Placental epithelial cell (primary cell): Measurements from ENCODE around the gene EXOC7. TPM values are rescaled to one million over a fixed set of nuclear protein-coding genes. Genes with fewer than 3 reads are reported as not detected.

Experiments used
- small RNA-seq: library from RNA; depleted of rRNA; stranded (forward); fragments of <200 nt; gene quantifications from one replicate; pipeline ENCODE3, GENCODE V24; 2012
- total RNA-seq: library from RNA; depleted of rRNA; stranded (reverse); fragments of >200 nt; gene quantifications from 2 replicates; pipeline ENCODE4 v1.2.3, GENCODE V29; 2012

Gene EXOC7, protein sequence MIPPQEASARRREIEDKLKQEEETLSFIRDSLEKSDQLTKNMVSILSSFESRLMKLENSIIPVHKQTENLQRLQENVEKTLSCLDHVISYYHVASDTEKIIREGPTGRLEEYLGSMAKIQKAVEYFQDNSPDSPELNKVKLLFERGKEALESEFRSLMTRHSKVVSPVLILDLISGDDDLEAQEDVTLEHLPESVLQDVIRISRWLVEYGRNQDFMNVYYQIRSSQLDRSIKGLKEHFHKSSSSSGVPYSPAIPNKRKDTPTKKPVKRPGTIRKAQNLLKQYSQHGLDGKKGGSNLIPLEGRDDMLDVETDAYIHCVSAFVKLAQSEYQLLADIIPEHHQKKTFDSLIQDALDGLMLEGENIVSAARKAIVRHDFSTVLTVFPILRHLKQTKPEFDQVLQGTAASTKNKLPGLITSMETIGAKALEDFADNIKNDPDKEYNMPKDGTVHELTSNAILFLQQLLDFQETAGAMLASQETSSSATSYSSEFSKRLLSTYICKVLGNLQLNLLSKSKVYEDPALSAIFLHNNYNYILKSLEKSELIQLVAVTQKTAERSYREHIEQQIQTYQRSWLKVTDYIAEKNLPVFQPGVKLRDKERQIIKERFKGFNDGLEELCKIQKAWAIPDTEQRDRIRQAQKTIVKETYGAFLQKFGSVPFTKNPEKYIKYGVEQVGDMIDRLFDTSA
- total RNA-seq = 99.7 and 118 TPM in 2 replicates

DNA sequence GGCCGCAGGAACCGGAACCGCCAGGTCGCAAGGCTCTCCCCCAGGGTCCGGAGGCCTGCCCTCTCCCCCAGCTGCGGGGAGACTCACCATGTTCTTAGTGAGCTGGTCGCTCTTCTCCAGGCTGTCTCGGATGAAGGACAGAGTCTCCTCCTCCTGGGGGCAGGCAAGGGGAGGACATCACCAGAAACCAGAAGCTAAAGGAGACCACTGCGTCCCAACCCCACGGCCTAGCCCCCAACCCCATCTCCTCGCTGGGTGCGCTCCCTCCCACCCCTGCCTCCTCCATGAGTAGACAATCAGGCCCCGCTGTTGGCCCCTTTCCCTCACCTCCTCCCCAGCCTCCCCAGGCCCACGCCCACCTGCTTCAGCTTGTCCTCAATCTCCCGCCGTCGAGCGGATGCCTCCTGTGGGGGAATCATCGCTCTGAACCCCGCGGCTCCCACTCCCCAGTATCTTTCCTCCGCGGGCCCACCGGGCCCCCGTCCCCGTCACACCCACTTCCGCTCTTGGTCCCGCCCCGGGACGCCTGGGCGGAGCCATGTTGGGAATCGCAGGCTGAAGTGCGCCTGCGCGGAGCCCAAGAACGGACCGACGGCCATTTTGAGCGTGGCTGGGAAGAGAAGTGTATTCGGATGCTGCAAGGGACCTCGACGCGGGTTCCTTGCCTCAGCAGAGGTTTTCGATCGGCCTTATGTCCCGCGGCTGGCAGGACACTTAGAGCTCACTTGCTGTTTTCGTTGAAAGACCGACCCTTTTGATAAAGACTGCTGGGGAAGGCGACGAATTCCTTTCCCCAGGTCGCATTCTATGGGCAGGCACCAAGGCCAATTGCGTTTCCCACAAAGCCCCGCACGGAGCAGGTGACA is at the start of gene EXOC7:
Gene EXOC7 (minus strand): TSS at position 514 of the 866 bp plus-strand sequence. CDS start 95 bp downstream, at position 419.

DNA sequence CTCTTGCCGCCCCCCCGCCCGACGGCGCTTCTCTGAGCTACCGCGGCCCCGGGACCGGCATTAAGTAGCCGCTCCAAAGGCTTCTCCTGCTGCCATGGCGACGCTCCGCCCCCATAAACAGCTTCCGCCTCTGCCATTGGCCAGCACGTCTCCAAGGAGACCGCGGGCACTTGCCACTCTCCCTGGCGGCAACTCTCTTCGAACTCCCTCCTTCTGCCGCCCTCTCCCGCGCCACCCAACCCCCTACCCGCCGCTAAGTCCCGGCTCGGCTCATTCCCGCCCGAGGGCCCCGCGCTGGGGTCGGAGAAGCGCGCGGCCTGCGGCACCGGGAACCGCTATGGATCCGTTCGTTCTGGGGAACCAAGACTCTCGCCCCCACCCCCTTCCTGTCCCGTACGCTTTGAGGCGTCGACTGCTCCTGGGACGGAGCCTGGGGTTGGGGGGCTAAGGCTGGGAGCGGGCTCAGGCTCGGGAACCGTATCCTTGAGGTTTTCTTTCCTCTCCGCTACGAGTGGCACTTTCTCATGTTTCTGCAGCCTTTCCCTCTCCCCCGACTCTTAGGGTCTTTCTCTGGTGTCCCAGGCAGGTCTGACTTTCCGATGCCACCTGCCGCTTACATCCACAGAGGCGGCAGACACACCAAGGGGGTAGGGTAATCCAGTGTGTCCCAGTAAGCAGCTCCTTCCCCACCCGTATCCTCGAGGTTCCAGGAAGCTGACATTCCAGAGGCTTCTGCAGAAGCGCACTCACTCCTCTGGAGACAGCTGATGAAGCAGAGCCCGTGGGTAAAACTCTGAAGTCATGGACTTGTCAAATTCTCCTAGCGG is 37.8 kb upstream of the EXOC7 start, which contains the start of gene FOXJ1:
Gene FOXJ1 (minus strand): TSS at position 34 of the 827 bp plus-strand sequence. CDS start 850 bp downstream, outside the sequence.

DNA sequence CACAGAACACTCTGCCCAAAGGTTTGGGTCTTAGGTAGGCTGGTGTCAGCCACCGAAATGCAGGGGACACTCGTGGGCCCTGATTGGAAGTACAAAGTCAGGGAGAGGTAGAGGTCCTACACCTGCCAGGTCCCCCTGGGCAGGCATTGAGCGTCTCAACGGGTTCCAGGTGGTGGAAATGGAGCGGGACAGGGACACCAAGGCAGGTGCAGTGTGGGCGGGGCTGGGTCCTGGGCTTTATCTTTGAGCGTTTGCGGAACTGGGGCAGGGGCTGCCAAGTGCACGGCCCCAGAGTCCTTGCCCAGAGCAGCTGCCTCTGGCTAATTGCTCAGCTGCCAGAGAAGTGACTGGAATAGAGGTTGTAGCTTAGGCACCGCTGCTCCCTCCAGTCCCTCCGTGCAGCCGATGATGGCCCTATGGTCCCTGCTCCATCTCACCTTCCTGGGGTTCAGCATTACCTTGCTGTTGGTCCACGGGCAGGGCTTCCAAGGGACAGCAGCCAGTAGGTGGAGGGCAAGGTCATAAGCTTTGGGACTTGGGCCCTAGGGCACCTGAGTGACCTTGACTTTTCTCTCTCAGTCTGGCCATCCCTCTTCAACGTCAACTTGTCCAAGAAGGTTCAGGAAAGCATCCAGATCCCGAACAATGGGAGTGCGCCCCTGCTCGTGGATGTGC is 24.6 kb downstream of the EXOC7 start, which contains the start of gene ZACN:
Gene ZACN (plus strand): TSS at position 323 of the 675 bp plus-strand sequence. CDS start 83 bp downstream, at position 406.

DNA sequence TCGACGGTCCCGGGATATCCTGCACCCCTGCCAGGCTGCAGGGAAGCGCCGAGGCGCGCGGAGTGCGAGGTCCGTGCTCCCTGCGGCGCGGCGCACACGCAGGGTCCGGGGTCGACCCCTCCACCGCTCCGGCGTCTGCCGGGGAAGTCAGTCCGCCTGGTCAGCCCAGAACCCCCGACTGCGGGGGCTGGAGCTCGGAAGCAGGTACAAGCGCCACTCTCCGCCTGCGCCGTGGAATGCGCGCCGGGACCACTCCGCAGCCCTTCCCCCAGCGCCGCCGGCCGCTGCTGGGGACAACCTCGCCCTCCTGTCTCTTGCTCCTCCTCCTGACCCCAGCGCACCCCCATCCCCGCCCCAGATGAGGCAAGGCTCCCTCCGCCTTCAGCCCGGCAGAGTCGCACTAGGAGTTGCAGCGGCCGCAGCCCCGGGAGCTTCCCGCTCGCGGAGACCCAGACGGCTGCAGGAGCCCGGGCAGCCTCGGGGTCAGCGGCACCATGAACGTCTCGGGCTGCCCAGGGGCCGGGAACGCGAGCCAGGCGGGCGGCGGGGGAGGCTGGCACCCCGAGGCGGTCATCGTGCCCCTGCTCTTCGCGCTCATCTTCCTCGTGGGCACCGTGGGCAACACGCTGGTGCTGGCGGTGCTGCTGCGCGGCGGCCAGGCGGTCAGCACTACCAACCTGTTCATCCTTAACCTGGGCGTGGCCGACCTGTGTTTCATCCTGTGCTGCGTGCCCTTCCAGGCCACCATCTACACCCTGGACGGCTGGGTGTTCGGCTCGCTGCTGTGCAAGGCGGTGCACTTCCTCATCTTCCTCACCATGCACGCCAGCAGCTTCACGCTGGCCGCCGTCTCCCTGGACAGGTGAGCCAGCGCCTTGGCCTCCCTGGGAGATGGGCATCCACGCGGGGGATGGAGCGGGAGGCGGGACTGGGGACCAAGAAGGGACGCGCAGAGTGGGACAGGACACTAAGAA is 28.9 kb downstream of the EXOC7 start, which contains the start of gene GALR2:
Gene GALR2 (plus strand): TSS at position 392 of the 974 bp plus-strand sequence. CDS start 103 bp downstream, at position 495.

DNA sequence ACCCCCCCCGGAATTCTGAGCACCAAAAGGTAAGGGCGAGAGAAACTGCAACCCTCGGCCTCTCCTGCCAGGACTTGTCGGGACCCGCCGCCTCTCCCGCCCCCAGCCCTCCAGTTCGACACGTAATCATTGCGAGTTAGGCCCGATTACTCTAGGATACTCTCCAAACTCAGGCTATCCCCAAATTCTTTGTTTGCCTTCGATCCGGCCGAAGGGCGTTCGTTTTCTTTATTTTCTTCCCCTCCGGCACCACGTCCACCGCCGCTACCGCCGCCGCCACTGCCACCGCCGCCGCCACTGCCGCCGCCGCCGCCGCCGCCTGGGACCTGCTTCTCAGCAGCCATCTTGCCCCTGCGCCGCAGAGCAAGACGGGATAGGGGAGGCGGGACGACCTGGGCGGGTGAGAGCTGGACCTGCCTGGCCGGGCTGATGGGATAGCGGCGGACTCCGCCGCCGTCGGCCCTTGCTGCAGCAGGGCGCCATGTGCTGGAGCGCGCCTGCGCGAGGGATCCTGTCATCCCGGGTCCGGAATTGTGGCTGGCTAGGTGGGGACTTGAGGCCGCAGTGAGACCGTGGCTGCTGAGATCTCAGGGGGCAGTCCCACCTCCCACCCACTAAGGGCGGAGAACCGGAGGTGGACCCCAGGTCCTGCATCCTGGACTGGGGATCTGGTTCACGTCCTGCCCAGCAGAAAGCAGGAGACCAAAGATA is 31.3 kb downstream of the EXOC7 start, which contains the start of gene SRP68:
Gene SRP68 (minus strand): TSS at position 370 of the 711 bp plus-strand sequence. CDS start 26 bp downstream, at position 344.

Small RNA genes lying within 50 kb of the gene (small RNA-seq; reads per million reads assigned to genes)
- 0.23 reads per million for gene MIR6868

Other genes starting within 250 kb of the EXOC7 start
- 28.1 and 30.2 TPM in 2 replicates for gene WBP2, start 248.5 kb downstream of the EXOC7 start, total RNA-seq
- gene TRIM47, start 225.2 kb downstream of the EXOC7 start, total RNA-seq = 16.7 and 25.9 TPM in 2 replicates
- gene TRIM65, start 206.8 kb downstream of the EXOC7 start, total RNA-seq = 19.4 and 21.2 TPM in 2 replicates
- gene MRPL38, start 198.9 kb downstream of the EXOC7 start, total RNA-seq = 40.0 and 41.0 TPM in 2 replicates
- gene FBF1, start 162.7 kb downstream of the EXOC7 start, total RNA-seq = 7.3 and 28.7 TPM in 2 replicates
- gene ACOX1, start 124.6 kb downstream of the EXOC7 start, total RNA-seq = 147 TPM in 2 replicates
- 48.4 and 78.5 TPM in 2 replicates for gene TEN1, start 124.5 kb downstream of the EXOC7 start, total RNA-seq
- gene CDK3, start 102.9 kb downstream of the EXOC7 start, total RNA-seq = 4.7 and 4.8 TPM in 2 replicates
- 9.4 and 33.3 TPM in 2 replicates for gene EVPL, start 76.5 kb downstream of the EXOC7 start, total RNA-seq
- 31.8 and 32.3 TPM in 2 replicates for gene SRP68, start 31.3 kb downstream of the EXOC7 start, total RNA-seq
- 0.22 TPM in 1 of 2 replicates, not detected in the other for gene GALR2, start 29.0 kb downstream of the EXOC7 start, total RNA-seq
- under 0.01 TPM in 1 of 2 replicates, not detected in the other for gene ZACN, start 24.6 kb downstream of the EXOC7 start, total RNA-seq
- 0.22 TPM in 1 of 2 replicates, not detected in the other for gene FOXJ1, start 37.5 kb upstream of the EXOC7 start, total RNA-seq
- 0.22 and 0.79 TPM in 2 replicates for gene RNF157, start 136.7 kb upstream of the EXOC7 start, total RNA-seq
- gene UBALD2, start 161.6 kb upstream of the EXOC7 start, total RNA-seq = 2.7 and 4.9 TPM in 2 replicates
- gene QRICH2, start 204.5 kb upstream of the EXOC7 start, total RNA-seq = 3.8 and 12.2 TPM in 2 replicates